K562 (cell line): ENCODE results near the gene DCTN2. TPM values are rescaled to one million over a fixed set of nuclear protein-coding genes. Genes with fewer than 3 reads are reported as not detected.

ENCODE experiments used
- JUND ChIP-seq, 2 experiments: IDR thresholded peaks; 2 replicates in 1 of 2; 3 replicates in 1 of 2; pipeline ENCODE4 v1.6.1; 2011; ENCODE audit warnings: borderline replicate concordance in 2 of 2, low read depth in 2 of 2, low read length in 2 of 2, improper control_type of control experiment in 1 of 2, missing biosample characterization in 1 of 2, missing genetic modification characterization in 1 of 2, missing genetic modification reagents in 1 of 2
- MAFK ChIP-seq: IDR thresholded peaks from 2 replicates; pipeline ENCODE4 v1.6.1; 2011; ENCODE audit warnings: low read length, improper control_type of control experiment
- NR2C2 ChIP-seq, 2 experiments: fragments of 200-800 bp in 1 of 2; sonication (Bioruptor generic) in 1 of 2; sonication (generic) in 1 of 2; formaldehyde crosslinking in 1 of 2; IDR thresholded peaks; 2 replicates each; pipeline versions ENCODE4 v1.6.1 to v1.8.0; 2016 to 2022; ENCODE audit warnings: mild to moderate bottlenecking in 1 of 2, missing compliant biosample characterization in 1 of 2, missing genetic modification characterization in 1 of 2, missing genetic modification reagents in 1 of 2
- RBM17 ChIP-seq: fragments of 200-400 bp; formaldehyde crosslinking; IDR thresholded peaks from 2 replicates; pipeline ENCODE4 v1.6.1; 2017; ENCODE audit warnings: low read depth, mild to moderate bottlenecking, low read length, borderline replicate concordance
- SAP30 ChIP-seq: fragments of 200-600 bp; sonication (generic); IDR thresholded peaks from 2 replicates; pipeline ENCODE4 v1.6.1; 2012; ENCODE audit warnings: borderline replicate concordance, low read depth, mild to moderate bottlenecking, moderate library complexity, low read length, control low read depth, inconsistent platforms; ENCODE audit not compliant: insufficient read depth, poor library complexity, severe bottlenecking
- SMARCC2 ChIP-seq: fragments of 450-650 bp; IDR thresholded peaks from 2 replicates; pipeline ENCODE4 v1.6.1; 2017; ENCODE audit warnings: antibody characterized with exemption, moderate library complexity, mild to moderate bottlenecking, low read depth
- YY1 ChIP-seq, 3 experiments: IDR thresholded peaks; 2 replicates each; pipeline ENCODE4 v1.6.1; 2011; ENCODE audit warnings: low read length in 2 of 3, mild to moderate bottlenecking in 2 of 3, moderate library complexity in 2 of 3, borderline replicate concordance in 1 of 3, control low read depth in 1 of 3, low read depth in 1 of 3; ENCODE audit not compliant: insufficient read depth in 3 of 3, insufficient replicate concordance in 2 of 3, control insufficient read depth in 1 of 3, insufficient read length in 1 of 3; ENCODE audit errors: extremely low read depth in 1 of 3
- ZNF316 ChIP-seq: fragments of 450-650 bp; IDR thresholded peaks from 2 replicates; pipeline ENCODE4 v1.6.1; 2016
- ZNF644 ChIP-seq: fragments of 200-800 bp; sonication (Bioruptor generic); IDR thresholded peaks from 2 replicates; pipeline ENCODE4 v1.6.1; 2016; ENCODE audit warnings: low read depth, missing genetic modification characterization, missing compliant biosample characterization
- polyA plus RNA-seq, 8 experiments: library from polyadenylated mRNA; depleted of rRNA in 4 of 8; stranded (reverse) in 5 of 8; unstranded in 3 of 8; fragments of >200 nt; fragmentation: Nextera tagmentation in 2 of 8; fragmentation: Illumina TruSeq in 1 of 8; extraction: Ambion mirVana in 2 of 8; extraction: Trizol in 1 of 8; gene quantifications; 2 replicates each; pipeline versions ENCODE4 v1.2.1 to v1.2.3, GENCODE V29; 2011 to 2014; ENCODE audit warnings: inconsistent platforms in 1 of 8, missing spikeins in 1 of 8
- total RNA-seq, 7 experiments: library from RNA; depleted of rRNA in 6 of 7; stranded (reverse); fragments of >200 nt in 6 of 7; fragmentation: Illumina TruSeq in 2 of 7; extraction: Trizol in 2 of 7; gene quantifications; 2 replicates each; pipeline versions ENCODE4 v1.2.1 to v1.2.3, GENCODE V29; 2011 to 2021; ENCODE audit warnings: low replicate concordance in 1 of 7
- TF ChIP-seq, protein P1 (sequence below): fragments of 250-450 bp; sonication (Bioruptor Pico); IDR thresholded peaks from 2 replicates; pipeline ENCODE4 v1.8.0; 2022; ENCODE audit warnings: inconsistent platforms
- TF ChIP-seq, protein P2 (sequence below): fragments of 450-650 bp; IDR thresholded peaks from 2 replicates; pipeline ENCODE4 v1.6.1; 2018; ENCODE audit not compliant: partially characterized antibody
- TF ChIP-seq, protein P3 (sequence below), 2 experiments: fragments of 450-650 bp in 1 of 2; sonication (generic) in 1 of 2; formaldehyde crosslinking in 1 of 2; IDR thresholded peaks in 1 of 2; conservative IDR thresholded peaks in 1 of 2; 2 replicates each; pipeline versions ENCODE4 v1.6.1 to v1.8.1; 2016 to 2023; ENCODE audit warnings: mild to moderate bottlenecking in 2 of 2, moderate library complexity in 2 of 2, inconsistent platforms in 1 of 2, missing genetic modification reagents in 1 of 2
- TF ChIP-seq, protein P4 (sequence below): fragments of 450-650 bp; IDR thresholded peaks from 2 replicates; pipeline ENCODE4 v1.6.1; 2016; ENCODE audit warnings: mild to moderate bottlenecking
- TF ChIP-seq, protein P5 (sequence below): sonication (generic); formaldehyde crosslinking; IDR thresholded peaks from 2 replicates; pipeline ENCODE4 v1.8.0; 2022; ENCODE audit warnings: mild to moderate bottlenecking, missing genetic modification reagents

DCTN2 gene
- total and polyA plus RNA-seq, 9 of the 15 experiments (the other 6 are each of a cell fraction or from before 2014, with no cell fraction given) = 43.6 to 270 (median 125) TPM

DNA sequence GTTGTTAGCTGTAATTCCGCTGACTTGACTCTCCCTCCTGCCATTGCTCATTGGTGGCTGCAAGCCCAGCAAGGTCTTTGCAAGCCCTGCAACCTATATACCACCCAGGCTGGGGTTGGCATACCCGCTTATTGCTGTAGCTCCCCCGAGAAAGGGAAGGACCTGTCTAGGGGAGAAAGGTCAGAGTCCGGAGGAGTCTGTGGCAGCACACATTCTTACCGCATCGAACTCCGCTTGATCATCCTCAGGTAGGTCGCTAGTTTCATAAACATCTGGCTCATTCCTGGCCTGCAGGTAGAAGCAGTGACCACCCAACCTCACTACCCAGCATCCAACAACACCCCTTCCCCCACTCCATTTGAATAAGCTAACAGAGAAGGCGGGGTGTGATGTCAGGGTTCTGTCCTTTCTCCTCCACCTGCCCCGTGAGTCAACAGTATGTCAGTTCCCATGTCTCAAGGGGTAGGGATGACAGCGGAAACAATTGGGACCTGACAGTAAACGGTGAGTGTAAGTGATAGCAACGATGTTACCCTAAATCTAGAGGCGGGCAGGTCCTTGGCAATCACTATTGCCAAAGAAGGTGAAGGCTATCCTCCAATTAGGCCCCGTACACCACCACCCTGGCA is 1.1 kb downstream of the DCTN2 start (continued):
- TF ChIP-seq YY1 (IDR thresholded peaks at IDR 0.05; ENCODE audit: borderline replicate concordance in 1 of 3, control insufficient read depth in 1 of 3, extremely low read depth in 1 of 3, insufficient read depth in 3 of 3, insufficient read length in 1 of 3, insufficient replicate concordance in 2 of 3, low read depth in 1 of 3, low read length in 2 of 3) (peak in 1 of 3 experiments; percentile 20), SMARCC2 (0 out of 2 replicates have a peak, but pooled peaks have one; percentile 27), RBM17 (no peak), MAFK (no peak), NR2C2 (CRISPR knock-in tag; IDR thresholded peaks at IDR 0.05) (no peak), NR2C2 (tag; IDR thresholded peaks at IDR 0.05) (0 out of 2 replicates have a peak, but pooled peaks have one; percentile 7), ZNF316 (peak; percentile 35), SAP30 (peak; percentile 21), ZNF644 (tag) (no peak), JUND (IDR thresholded peaks at IDR 0.05; ENCODE audit: borderline replicate concordance, low read depth, low read length) (peak; percentile 28; the same call in 1 of the 2 replicates), JUND (tag; IDR thresholded peaks at IDR 0.05; ENCODE audit: borderline replicate concordance, low read depth, low read length) (no peak; the same call in 2 of the 3 replicates)
- TF ChIP-seq, protein P1, sequence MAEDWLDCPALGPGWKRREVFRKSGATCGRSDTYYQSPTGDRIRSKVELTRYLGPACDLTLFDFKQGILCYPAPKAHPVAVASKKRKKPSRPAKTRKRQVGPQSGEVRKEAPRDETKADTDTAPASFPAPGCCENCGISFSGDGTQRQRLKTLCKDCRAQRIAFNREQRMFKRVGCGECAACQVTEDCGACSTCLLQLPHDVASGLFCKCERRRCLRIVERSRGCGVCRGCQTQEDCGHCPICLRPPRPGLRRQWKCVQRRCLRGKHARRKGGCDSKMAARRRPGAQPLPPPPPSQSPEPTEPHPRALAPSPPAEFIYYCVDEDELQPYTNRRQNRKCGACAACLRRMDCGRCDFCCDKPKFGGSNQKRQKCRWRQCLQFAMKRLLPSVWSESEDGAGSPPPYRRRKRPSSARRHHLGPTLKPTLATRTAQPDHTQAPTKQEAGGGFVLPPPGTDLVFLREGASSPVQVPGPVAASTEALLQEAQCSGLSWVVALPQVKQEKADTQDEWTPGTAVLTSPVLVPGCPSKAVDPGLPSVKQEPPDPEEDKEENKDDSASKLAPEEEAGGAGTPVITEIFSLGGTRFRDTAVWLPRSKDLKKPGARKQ (CRISPR knock-in tag) = no peak
- TF ChIP-seq, protein P2, sequence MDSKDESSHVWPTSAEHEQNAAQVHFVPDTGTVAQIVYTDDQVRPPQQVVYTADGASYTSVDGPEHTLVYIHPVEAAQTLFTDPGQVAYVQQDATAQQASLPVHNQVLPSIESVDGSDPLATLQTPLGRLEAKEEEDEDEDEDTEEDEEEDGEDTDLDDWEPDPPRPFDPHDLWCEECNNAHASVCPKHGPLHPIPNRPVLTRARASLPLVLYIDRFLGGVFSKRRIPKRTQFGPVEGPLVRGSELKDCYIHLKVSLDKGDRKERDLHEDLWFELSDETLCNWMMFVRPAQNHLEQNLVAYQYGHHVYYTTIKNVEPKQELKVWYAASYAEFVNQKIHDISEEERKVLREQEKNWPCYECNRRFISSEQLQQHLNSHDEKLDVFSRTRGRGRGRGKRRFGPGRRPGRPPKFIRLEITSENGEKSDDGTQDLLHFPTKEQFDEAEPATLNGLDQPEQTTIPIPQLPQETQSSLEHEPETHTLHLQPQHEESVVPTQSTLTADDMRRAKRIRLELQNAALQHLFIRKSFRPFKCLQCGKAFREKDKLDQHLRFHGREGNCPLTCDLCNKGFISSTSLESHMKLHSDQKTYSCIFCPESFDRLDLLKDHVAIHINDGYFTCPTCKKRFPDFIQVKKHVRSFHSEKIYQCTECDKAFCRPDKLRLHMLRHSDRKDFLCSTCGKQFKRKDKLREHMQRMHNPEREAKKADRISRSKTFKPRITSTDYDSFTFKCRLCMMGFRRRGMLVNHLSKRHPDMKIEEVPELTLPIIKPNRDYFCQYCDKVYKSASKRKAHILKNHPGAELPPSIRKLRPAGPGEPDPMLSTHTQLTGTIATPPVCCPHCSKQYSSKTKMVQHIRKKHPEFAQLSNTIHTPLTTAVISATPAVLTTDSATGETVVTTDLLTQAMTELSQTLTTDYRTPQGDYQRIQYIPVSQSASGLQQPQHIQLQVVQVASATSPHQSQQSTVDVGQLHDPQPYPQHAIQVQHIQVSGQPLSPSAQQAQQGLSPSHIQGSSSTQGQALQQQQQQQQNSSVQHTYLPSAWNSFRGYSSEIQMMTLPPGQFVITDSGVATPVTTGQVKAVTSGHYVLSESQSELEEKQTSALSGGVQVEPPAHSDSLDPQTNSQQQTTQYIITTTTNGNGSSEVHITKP = no peak
- TF ChIP-seq, protein P3, sequence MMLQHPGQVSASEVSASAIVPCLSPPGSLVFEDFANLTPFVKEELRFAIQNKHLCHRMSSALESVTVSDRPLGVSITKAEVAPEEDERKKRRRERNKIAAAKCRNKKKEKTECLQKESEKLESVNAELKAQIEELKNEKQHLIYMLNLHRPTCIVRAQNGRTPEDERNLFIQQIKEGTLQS (IDR thresholded peaks at IDR 0.05) = peak; percentile 66
- TF ChIP-seq, protein P3 (CRISPR knock-in tag; conservative IDR thresholded peaks at IDR 0.05) = no peak
- TF ChIP-seq, protein P4, sequence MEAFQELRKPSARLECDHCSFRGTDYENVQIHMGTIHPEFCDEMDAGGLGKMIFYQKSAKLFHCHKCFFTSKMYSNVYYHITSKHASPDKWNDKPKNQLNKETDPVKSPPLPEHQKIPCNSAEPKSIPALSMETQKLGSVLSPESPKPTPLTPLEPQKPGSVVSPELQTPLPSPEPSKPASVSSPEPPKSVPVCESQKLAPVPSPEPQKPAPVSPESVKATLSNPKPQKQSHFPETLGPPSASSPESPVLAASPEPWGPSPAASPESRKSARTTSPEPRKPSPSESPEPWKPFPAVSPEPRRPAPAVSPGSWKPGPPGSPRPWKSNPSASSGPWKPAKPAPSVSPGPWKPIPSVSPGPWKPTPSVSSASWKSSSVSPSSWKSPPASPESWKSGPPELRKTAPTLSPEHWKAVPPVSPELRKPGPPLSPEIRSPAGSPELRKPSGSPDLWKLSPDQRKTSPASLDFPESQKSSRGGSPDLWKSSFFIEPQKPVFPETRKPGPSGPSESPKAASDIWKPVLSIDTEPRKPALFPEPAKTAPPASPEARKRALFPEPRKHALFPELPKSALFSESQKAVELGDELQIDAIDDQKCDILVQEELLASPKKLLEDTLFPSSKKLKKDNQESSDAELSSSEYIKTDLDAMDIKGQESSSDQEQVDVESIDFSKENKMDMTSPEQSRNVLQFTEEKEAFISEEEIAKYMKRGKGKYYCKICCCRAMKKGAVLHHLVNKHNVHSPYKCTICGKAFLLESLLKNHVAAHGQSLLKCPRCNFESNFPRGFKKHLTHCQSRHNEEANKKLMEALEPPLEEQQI = no peak
- TF ChIP-seq, protein P5, sequence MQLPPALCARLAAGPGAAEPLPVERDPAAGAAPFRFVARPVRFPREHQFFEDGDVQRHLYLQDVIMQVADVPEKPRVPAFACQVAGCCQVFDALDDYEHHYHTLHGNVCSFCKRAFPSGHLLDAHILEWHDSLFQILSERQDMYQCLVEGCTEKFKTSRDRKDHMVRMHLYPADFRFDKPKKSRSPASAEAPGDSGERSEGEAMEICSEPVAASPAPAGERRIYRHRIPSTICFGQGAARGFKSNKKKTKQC (CRISPR knock-in tag) = 0 out of 2 replicates have a peak, but pooled peaks have one; percentile 26
